Epidermal melanocyte (primary cell): ENCODE measurements around the gene SOS1.
"Not testable (repeated sequence)": the region's sequence is repeated elsewhere in the genome, so short reads cannot be mapped to it uniquely, and the experiment has no call there.

Experiments
- DNase-seq: peaks from one replicate; pipeline ENCODE4 v3.0.0; 2011; ENCODE audit warnings: low spot score; ENCODE audit not compliant: insufficient read length

Gene SOS1

GRCh38 chr2:39120771-39121522 is at the start of gene SOS1:
SOS1 (minus strand) TSS chr2:39121051; CDS start chr2:39120422, 629 bp downstream.
- DNase-seq, result peak; percentile 91

GRCh38 chr2:39164089-39164488 is 43.2 kb upstream of the SOS1 start:
- no peak for DNase-seq

- no peak for DNase-seq
These were observed 40.1 kb upstream of the SOS1 start for GRCh38 chr2:39160982-39161381.

GRCh38 chr2:39159283-39159682 is 38.4 kb upstream of the SOS1 start:
- DNase-seq, result no peak

GRCh38 chr2:39158351-39158750 is 37.5 kb upstream of the SOS1 start:
- no peak for DNase-seq

- DNase-seq, result no peak
These were observed 36.0 kb upstream of the SOS1 start for GRCh38 chr2:39156846-39157245.

- DNase-seq, result no peak
These were observed 35.3 kb upstream of the SOS1 start for GRCh38 chr2:39156107-39156506.

GRCh38 chr2:39155573-39155972 is 34.7 kb upstream of the SOS1 start:
- not testable (repeated sequence) for DNase-seq

- DNase-seq, result no peak
These were observed 34.1 kb upstream of the SOS1 start for GRCh38 chr2:39154944-39155343.

GRCh38 chr2:39153312-39153711 is 32.5 kb upstream of the SOS1 start:
- no peak for DNase-seq

GRCh38 chr2:39152504-39152903 is 31.7 kb upstream of the SOS1 start:
- no peak for DNase-seq

- DNase-seq, result no peak
These were observed 30.1 kb upstream of the SOS1 start for GRCh38 chr2:39150890-39151497.

- DNase-seq, result no peak
These were observed 29.3 kb upstream of the SOS1 start for GRCh38 chr2:39150102-39150562.

- DNase-seq, result no peak
These were observed 25.8 kb upstream of the SOS1 start for GRCh38 chr2:39146630-39147029.

GRCh38 chr2:39145906-39146421 is 25.1 kb upstream of the SOS1 start:
- no peak for DNase-seq

GRCh38 chr2:39144416-39144815 is 23.6 kb upstream of the SOS1 start:
- no peak for DNase-seq

GRCh38 chr2:39142904-39143605 is 22.2 kb upstream of the SOS1 start:
- no peak for DNase-seq

- DNase-seq, result no peak
These were observed 20.8 kb upstream of the SOS1 start for GRCh38 chr2:39141334-39142271.

GRCh38 chr2:39140948-39141333 is 20.1 kb upstream of the SOS1 start:
- DNase-seq, result not testable (repeated sequence)

- no peak for DNase-seq
These were observed 19.5 kb upstream of the SOS1 start for GRCh38 chr2:39140322-39140847.
